CD1c-positive myeloid dendritic cell (primary cell): ENCODE results near the gene NRROS.
"Not testable (repeated sequence)": the region's sequence is repeated elsewhere in the genome, so short reads cannot be mapped to it uniquely, and the experiment has no call there.

Experiments used
- DNase-seq: peaks from one replicate; pipeline ENCODE4 v3.0.0-alpha.2; 2016; ENCODE audit errors: extremely low spot score

Gene NRROS

DNA sequence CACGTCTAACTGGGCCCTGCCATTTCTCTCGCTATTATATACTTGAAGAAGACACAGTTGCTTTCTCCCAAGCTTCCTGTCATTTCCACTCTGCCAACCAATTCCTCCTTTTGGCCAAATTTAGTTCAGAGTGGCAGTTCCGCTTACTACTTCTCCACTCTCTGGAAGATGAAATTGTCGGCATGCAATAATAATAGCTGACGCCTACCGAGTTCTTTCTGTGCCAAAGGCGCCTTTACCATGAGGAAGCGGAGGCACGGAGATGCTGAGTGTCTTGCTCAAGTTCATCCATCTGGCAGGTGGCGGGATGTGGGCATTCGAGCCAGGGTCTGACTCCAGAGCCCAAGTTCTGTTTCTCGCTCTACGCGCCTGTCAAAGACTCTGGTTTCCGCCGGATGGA lies 14.6 kb upstream of the NRROS start:
- peak; percentile 96 for DNase-seq

GRCh38 chr3:196625331-196625730 lies 14.2 kb upstream of the NRROS start:
- DNase-seq = no peak

DNA sequence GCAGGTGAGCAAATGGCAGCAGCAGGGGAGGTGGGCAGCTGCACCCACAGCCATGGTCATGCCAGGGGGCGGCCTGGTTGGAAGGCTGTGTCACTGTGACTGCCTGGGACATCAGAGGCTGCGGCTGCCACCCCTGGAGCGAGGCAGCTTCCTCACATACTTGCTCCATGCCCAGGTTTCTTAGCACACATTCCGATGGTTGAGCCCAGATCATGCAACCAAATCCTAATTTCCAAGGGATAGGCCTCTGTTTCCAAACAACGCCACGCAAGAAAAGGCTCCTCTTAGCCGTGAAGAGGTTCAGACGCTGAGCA lies 11.6 kb upstream of the NRROS start:
- DNase-seq = no peak

DNA sequence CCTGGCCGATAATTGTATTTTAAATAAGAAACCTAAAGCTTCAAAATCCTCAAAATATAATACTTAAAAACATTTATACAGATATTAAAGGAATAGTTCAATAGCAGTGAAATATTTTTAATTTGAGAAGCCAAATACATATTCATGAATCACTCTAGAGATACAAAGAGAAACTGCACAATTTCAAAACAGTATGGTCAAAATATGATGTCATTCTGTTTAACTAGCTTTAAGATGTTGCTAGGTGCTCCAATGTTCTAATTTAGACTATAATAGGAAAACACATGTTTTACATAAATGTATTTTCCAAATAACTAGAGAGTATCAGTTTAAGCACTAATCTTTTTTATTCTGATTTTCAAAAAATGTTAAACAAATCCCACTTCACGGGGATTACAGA lies 10.3 kb upstream of the NRROS start:
- DNase-seq = peak; percentile 69

DNA sequence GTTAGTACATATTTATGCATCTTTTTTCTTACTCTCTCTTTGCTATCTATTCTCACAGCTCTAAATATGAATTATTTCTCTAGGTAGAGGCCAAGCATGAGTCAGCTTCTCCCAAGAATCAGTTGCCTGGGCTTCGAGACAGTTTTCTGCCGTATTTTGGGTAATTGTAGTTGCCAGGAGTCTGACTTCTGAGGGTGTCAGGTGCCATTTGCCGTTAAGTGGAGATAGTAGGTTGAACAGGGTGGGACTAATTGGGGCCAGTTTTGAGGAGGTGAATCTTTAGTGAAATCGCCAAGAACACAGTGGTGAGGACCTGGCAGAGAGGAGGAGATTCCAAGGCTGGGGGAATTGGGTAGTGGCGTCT lies 7.8 kb upstream of the NRROS start:
- no peak for DNase-seq

DNA sequence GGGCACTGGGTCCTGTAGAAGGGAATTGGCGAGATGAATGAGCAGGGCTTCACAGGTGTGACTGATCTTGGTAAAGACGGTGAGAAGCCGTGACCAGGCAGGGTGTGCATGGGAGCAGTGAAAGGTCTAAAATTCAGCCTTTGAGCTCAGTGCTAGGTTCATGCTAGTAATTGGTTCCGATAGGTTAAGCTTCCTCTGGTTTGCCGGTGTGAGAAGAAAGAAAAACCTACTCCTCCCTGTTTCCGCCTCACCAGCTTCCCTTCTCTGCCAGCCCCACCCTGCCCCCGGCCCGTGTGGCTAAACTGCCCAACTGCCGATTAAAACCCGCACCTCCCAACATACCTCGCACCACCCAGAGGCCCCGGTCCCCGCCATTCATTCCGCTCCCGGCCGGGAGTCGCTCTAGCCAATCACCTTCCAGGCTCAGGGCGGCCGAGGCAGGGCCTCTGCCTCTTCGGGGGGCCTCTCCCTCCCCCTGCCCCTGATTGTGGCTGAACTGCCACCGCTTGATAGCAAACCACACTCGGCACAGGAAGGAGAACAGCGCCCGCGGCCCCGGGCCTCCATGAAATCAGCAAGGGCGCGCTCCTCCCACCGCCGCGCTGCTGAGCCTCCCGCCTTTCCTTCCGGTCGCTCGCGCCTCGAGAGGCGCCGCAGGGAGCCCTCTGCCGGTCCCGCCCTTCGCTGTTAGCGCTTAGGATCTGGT lies 7.3 kb upstream of the NRROS start:
- peak; percentile 95 for DNase-seq

DNA sequence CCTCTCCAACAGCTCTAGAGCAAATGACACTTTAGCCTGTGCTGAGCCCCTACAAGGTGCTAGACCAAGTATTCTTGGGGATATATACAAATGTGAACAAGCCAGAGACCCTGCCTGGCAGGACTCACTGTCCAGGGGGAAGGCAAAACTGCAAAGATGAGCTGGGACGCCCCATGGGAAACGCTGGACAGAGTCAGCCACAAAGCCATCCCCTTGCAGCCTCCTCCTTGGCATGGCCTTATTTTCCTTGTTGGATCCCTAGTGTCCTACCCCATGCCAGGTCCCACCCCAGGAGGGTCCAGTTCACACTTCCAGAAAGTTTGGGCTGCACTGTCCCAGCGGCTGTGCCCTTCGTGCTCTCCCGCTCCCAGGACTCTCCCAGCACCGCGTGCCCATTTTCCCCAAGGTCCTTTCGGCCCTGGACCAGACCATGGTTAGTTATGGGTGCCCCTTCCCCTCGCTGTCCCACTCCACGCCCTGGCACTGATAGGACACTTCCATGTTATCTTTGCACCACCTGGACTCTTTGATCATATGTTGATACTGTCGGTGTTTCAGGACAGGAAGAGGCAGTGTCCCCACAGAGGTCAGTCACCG lies 5.8 kb upstream of the NRROS start:
- no peak for DNase-seq

DNA sequence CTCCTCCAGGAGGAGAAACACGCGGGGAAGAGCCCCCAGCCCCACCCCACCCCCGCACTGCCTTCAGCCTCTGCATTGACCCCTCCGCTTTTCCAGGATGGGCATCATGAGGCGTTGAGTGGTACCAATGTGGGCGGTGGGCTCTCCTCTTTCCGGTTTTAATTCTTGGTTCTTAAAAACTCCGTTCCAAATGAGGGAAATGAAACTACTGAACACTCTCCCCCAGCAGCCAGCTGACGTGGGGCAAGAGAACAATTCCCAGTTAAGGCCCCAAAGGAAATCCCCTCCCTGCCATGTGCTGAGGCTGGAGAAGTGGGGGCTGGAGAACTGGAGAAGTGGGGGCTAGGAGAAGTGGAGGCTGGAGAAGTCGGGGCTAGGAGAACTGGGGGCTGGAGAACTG lies 5.3 kb upstream of the NRROS start:
- DNase-seq = peak; percentile 95

- no peak for DNase-seq
Observed at GRCh38 chr3:196634829-196635228, 4.7 kb upstream of the NRROS start.

DNA sequence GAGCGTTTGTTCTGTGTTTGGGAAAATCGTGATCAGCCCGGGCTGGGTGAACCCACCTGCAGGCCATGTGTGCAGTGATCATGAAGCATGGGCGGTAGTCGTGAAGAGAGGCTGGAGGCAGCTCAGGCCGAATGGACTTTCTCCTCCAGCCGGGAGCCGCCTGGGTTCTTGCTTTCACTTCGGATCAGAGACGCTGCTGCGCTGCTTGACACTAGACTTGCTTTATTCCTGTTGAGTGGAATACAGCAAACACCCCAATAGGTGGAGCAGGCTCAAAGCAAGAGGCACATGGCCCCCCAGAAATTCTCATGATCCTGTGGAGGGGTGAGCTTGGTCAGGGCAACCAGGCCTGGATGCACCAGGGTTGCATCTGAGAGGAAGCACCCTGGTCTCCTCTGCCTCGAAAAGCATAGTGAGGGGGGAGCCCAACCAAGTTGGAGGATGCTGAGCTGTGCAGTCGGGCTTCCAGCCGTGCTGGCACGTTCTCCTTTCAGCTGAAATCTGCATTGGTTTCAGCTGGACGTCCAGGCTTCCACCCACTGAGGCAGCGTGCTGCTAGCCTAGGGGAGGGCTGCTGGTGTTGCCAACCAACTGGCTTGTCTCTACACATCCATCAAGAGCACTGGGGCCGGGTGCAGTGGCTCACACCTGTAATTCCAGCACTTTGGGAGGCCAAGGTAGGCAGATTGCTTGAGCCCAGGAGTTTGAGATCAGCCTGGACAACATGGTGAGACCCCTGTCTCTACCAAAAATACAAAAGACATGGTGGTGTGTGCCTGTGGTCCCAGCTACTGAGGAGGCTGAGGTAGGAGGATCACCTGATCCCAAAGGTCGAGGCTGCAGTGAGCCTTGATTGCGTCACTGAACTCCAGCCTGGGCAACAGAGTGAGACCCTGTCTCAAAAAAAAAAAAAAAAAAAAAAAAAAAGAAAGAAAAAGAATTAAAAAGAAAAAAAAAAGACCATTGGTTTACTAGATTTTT lies 2.8 kb upstream of the NRROS start:
- peak; percentile 55 for DNase-seq

DNA sequence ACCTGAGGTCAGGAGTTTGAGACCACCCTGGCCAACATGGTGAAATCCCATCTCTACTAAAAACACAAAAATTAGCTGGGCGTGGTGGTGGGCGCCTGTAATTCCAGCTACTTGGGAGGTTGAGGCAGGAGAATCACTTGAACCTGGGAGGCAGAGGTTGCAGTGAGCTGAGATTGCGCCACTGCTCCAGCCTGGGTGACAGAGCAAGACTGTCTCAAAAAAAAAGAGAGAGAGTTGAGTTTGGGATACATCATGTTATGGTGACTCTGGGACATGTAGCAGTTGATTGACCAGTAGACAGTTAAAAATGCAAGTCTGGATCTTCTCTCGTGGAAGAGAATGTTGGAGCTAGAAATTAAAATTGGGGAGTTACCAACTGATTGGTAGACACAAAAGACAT lies 1.6 kb upstream of the NRROS start:
- not testable (repeated sequence) for DNase-seq

DNA sequence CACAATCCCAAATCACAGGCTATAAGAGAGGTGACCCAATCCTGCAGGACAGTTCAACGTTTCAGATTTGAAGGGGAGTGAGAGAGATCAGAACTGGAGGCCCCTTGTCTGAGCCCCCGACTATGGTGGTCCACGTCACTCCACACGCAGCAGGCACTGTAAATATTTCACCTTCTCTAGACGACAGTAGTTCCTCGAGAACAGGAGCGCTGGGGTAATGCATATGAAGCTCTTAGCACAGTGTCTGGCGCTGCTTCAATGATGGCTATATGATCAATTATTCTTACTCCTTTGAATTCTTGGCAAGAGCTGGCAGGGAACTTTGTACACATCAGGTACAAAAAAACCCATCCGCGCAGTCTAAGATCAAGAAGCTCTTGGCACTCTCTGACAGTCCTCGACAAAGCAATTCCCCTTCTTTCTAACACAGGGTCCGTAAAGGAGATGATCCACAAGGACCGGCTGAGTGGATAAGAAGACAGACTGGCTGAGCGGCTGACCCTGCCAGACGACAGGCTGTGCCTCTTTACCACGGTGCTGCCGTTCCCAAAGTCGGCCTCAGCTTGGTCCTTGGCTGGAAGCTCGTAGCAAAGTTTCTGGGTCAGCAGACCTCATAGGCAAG lies 522 bp upstream of the NRROS start:
- no peak for DNase-seq

GRCh38 chr3:196640297-196641018 lies 964 bp downstream of the NRROS start:
- peak; percentile 59 for DNase-seq

GRCh38 chr3:196641333-196642054 lies 2.0 kb downstream of the NRROS start:
- DNase-seq = peak; percentile 69

DNA sequence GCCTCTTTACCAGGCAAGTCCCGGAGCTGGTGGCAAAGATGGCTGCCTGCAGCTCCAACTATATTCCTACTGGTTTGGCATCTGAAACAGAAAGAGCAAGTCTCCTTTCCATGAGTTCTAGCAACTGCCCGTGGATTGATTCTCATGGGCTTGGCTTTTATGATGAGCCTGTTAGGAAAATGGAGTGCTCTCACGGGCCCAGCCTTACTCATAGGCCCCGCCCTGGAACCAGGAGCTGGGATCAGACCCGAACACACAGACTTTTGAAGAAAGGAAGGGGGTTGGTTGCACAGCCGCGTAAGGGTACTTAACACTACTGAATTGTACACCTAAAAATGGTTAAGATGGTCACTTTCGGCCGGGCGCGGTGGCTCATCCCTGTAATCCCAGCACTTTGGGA lies 2.9 kb downstream of the NRROS start:
- peak; percentile 39 for DNase-seq

DNA sequence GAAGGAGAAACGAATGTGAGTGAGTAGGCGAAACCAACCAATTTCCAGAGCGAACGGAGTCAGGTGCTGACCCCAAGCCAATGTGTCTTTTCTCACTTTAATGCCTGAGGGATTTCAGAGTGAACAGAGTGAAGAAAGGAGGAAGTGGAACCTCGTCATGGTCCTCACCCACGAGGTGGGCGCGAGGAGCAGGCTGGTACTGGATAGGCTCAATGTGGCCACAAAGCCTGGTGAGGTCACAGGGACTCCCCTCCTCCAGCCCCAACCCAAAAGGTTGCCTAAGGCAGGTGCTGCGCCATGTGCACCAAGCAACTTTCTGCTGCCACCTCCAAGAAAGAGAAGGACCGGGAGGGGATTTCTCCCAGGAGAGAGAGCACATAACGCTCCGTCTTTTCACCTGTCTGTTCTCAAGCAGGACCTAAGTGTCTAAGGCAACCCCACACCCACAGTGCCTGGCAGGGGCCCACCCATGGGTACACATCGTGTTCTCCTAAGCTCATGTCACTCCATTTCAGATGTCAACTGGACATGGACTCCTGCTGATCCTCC lies 3.8 kb downstream of the NRROS start:
- DNase-seq = peak; percentile 95

- no peak for DNase-seq
Observed at GRCh38 chr3:196643761-196644160, 4.3 kb downstream of the NRROS start.

DNA sequence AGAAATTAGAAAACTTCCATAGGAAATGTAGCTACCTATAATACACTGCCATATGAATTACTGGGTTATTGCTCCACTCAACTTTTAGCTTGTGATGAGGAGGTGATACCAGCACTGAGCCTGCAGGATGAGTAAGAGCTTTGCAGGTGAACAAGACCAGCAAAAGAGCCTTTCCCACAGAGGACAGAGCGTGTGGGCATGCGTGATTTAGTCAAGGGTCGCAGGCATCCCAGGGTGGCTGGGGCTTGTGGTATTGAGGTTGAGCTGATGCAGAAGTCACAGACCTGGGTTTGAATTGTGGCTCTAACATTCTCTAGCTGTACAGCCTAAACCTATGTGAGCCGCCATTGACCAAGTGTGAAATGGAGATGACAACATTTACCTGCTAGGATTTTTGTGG lies 5.6 kb downstream of the NRROS start:
- no peak for DNase-seq

DNA sequence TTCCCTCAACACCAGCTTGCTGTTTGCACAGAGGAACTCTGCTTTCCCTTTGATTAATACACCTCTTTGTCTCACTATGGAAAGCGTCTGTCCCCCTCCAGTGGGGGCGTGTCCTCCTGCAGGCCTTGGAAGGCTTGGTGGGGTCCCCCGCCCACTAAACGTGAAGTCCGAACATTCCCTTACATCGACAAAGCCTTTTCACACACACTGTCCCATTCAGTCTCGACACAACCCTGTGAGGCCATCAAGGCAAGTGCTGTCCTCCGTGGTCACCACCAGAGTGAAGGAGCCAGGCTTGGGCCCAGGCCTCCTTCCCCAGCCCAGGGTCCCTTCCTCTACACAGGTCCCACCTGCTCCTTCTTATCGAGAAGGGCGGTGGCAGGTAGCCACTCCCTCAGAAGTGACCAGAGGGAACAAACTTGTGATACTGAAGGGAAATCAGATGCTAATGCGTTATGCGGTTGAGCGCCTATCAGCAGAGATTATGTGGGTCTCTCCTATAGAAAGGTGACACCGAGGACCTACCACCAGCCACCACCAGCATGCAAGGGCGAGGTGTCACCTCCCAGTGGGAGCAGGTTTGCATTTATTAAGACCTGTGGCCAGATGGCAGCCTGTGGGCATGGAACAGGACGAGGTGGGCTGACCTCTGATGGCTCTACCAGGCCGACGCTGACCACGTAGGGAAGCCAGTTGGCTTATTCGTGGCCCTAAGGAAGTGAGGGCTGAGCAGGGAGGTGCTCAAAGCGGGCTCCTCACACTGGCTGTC lies 6.6 kb downstream of the NRROS start:
- DNase-seq = peak; percentile 49

DNA sequence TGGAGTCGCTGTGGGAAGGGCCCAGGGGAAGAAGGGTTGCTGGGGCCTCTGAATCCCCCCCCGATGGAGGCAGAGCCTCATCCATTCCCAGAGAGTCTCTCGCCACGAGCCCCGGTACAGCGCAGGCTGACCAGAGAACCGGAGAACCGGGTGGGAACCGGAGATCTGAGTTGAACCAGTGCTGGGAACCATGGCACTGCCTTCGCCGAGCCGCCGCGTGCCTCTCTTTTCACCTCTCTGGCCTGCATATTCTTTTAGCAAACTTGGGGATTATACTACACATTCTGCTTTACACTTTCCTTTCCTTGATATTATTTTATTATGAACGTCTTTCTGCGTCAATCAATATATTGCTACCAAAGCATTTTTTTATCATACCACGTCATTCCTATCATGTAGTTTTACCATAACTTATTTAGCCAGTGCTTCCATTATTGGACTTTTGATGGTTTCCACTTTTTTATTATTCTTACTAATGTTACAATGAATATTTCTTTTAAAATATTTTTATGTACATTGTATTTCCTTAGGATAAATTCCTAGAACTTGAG lies 7.2 kb downstream of the NRROS start:
- DNase-seq = no peak
